Stimulated activated CD4-positive, alpha-beta T cell treated with anti-CD3 and anti-CD28 coated beads, Interleukin-4, amount 100 ng/mL, for 48 hours (primary cell): ENCODE measurements around the gene PPFIA4.

ENCODE experiments used
- DNase-seq, 2 donors: peaks; one replicate each; pipeline ENCODE4 v3.0.0-alpha.2; 2020; ENCODE audit warnings: low read depth in 2 of 2

PPFIA4 gene

DNA sequence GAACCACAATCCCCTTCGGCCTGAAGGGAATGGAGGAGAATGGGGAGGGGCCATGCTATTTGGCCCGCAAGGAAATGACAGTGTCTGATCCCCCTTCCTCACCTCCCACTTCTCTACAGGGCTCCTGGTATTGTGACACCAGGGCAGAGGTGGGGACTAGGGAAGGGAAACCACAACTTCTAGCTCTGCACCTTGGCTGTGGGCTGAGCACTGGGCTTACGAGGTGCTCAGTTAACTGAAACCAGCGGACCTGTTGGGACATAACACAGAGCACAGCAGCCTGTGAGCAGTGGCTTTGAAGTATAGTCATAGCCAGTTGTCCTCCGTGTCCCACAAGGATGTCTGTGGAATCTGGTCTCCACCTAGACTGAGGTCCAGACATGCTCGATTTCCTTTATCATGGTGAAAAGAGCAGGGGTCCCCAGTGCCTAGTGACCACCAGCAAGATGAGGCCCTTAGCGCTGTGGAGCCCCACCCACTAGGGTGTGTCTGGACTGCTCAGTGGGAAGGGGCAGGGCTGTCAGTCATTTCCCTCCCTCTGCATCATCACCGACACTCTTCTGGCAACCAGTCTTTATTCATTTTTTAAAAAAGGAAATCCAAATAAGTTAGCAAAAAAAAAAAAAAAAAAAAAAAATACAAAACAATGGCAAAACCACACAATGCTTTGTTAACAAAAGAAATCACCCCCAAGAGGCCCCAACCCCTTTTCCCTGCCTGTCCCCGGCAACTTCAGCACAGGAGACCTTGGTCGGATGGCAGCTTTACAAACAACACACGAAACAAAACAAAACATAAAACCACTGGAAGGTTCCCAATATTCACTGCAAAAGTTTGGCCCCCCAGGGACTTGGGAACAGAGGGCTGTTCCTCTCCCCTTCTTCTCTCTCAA, 56.5 kb downstream of the PPFIA4 start:
- no peak for DNase-seq

GRCh38 chr1:203083463-203083921, 57.2 kb downstream of the PPFIA4 start:
- no peak for DNase-seq

GRCh38 chr1:203084588-203085527, 58.6 kb downstream of the PPFIA4 start:
- peak; percentile 33 to 42 for DNase-seq

GRCh38 chr1:203085528-203086406, 59.5 kb downstream of the PPFIA4 start, which contains the start of gene MYOG:
Gene MYOG (minus strand): TSS chr1:203086012. CDS start chr1:203085961, 51 bp downstream.
- no peak for DNase-seq

GRCh38 chr1:203086992-203087763, 60.9 kb downstream of the PPFIA4 start:
- DNase-seq = no peak

- DNase-seq = no peak
Observed at GRCh38 chr1:203088441-203088840, 62.1 kb downstream of the PPFIA4 start.

GRCh38 chr1:203089001-203089650, 62.8 kb downstream of the PPFIA4 start:
- DNase-seq = no peak

DNA sequence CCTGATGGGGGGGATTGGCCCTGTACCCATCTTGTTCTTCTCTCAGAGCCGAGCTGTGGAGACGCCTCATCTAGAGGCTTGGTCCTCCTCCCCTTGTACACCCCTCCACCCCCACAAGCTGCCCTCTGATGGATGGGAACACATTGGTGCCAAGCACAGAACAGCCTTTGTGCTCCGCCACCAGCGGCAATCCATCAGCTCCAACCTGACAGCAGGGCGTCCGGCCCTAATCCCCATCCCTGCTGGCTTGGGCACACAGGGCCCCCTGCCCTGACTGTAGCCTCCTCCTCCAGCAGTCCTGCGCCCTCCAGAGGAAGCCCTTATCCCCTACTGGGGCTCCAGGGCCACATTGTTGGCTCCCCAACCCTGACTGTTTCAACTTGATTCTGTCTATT, 63.4 kb downstream of the PPFIA4 start:
- no peak for DNase-seq

GRCh38 chr1:203090421-203091198, 64.3 kb downstream of the PPFIA4 start:
- DNase-seq = no peak

DNA sequence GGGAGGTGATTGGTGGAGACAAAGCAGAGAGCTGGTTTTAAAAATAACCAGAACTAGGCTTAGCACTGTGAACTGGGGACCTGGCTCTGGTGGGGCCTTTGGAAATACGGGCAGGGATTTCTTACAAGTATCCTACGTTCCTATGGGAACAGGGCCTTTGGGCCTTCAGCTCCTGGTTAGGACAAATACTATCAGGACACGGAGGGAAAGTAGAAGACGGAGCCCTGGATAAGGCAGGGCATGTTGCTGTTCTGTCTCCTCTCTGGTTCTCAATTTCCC, 64.8 kb downstream of the PPFIA4 start:
- no peak for DNase-seq

DNA sequence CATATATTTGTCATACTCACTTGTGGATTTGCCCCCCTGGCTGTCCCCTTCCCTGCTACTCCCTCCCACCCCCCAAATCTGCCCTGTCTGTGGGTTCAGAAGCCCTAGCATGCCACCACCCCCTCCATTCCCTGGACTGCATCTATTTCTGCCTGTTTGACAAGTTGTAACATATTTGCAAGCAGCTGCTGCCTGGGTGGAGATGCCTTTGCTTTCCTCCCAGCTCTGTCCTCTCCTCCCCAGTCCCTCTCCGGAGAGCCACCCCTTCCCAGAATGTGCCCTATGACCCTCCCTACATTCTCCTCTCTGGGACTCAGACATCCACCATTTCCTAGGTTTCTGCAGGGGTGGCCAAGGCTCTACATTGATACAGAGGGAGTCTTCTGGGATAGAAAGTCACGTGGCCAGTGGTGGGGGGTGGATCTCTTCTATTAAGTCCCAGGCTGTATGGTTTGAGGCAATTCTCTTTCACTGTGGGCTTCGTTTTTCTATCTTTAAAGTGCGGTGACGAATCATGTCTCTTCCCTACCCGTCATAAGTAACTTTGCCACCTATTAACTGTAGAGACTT, 65.6 kb downstream of the PPFIA4 start:
- DNase-seq = no peak

GRCh38 chr1:203093754-203094410, 67.6 kb downstream of the PPFIA4 start:
- no peak for DNase-seq

DNA sequence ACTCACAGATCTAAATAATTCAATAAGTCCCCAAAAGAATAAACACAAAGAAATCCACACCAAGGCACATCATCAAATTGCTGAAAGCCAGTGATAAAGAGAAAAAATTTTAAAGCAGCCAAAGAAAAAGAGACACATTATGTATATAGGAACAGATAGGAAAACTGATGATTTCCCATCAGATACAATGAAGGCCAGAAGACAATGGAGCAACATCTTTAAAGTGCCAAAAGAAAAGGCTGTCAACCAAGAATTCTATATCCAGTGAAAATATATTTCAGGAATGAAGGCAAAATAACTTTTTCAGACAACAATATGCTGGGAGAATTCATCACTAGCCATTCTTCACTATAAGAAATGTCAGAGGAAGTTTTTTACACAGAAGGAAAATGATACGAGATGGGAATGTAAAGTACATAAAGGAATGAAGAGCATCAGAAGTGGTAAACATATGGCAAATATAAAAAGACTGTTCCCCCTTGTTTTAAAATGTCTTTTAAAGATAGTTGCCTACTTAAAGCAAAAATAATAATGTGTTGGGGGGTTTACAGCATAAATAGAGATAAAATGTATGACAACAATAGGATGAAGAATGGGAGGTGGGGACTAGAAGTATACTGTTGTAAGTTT, 68.9 kb downstream of the PPFIA4 start:
- DNase-seq = no peak

DNA sequence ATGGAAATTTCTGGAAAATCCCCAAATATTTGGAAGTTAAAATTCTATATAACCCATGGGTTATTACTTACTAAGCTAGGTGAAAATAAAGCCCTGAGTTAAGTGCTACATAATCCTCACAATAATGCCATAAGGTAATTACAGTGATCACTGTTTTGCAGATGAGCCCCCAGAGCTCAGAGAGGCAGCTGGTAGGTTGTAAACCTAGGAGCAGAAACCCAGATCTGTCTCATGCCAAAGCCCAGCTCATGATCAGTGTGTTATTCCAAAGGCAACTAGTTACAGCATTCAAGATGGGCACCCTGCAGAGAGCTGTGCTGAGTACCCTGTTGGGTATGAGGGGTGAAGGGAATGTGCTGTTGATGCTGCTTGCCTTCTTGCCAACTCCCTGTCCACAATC, 70.3 kb downstream of the PPFIA4 start:
- no peak for DNase-seq

GRCh38 chr1:203097001-203097400, 70.7 kb downstream of the PPFIA4 start:
- no peak for DNase-seq

GRCh38 chr1:203098445-203098844, 72.2 kb downstream of the PPFIA4 start:
- no peak for DNase-seq

GRCh38 chr1:203098914-203099520, 72.7 kb downstream of the PPFIA4 start:
- no peak for DNase-seq
